ENCODE data around the gene ZNF511. TPM values are rescaled to one million over a fixed set of nuclear protein-coding genes. Genes with fewer than 3 reads are reported as not detected.

The ZNF511 gene
- total RNA-seq, 1 donor from 2014 or later = 51.9 TPM

GRCh38 chr10:133310399-133310755, 1.7 kb downstream of the ZNF511 start:
- H3K4me3 Mint-ChIP-seq = peak overlapping the region; percentile 58
- peaks cover 5% of the 10 kb centered on the region for H3K27me3 Mint-ChIP-seq
- DNase-seq (ENCODE audit: extremely low spot score, unreplicated experiment) = no peak
- H3K4me1 Mint-ChIP-seq (ENCODE audit: unreplicated experiment) = peaks cover 13% of the 10 kb centered on the region
- no peaks in the 10 kb centered on the region for H3K9me3 Mint-ChIP-seq
- TF ChIP-seq CTCF (conservative IDR thresholded peaks at IDR 0.05) = no peak
- H3K27ac Mint-ChIP-seq = no peak overlapping the region
- peaks cover 7% of the 10 kb centered on the region for H3K36me3 Mint-ChIP-seq

- Mint-ChIP-seq H3K4me1 (ENCODE audit: unreplicated experiment) (peaks cover 11% of the 10 kb centered on the region), H3K27ac (no peak overlapping the region), H3K9me3 (no peaks in the 10 kb centered on the region), H3K36me3 (peaks cover 7% of the 10 kb centered on the region), H3K4me3 (peak overlapping the region; percentile 58), H3K27me3 (peaks cover 5% of the 10 kb centered on the region)
- no peak for TF ChIP-seq CTCF (conservative IDR thresholded peaks at IDR 0.05)
- no peak for DNase-seq (ENCODE audit: extremely low spot score, unreplicated experiment)
These were observed 2.1 kb downstream of the ZNF511 start for GRCh38 chr10:133310789-133311188.

DNA sequence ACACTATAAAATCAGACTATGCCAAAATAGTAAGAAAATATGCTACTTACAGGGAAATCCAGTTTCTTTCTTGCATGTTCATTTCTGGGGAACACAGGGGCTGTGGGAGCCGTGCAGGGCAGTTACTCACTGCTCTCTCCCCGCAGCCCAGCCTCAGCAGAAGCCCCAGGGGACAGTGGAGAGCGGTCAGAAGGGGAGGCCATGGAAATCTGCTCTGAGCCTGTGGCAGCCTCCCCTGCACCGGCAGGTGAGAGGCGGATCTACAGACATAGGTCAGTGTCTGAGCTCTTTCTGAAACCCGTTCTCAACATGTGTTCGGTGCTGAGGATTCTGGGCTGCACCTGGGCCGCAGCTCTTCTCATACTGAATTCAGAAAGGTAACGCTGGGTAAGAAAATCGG, 2.9 kb downstream of the ZNF511 start:
- no peak for DNase-seq (ENCODE audit: extremely low spot score, unreplicated experiment)
- H3K9me3 Mint-ChIP-seq = no peaks in the 10 kb centered on the region
- peaks cover 7% of the 10 kb centered on the region for H3K36me3 Mint-ChIP-seq
- H3K27me3 Mint-ChIP-seq = peaks cover 5% of the 10 kb centered on the region
- H3K4me1 Mint-ChIP-seq (ENCODE audit: unreplicated experiment) = peaks cover 11% of the 10 kb centered on the region
- no peak for TF ChIP-seq CTCF (conservative IDR thresholded peaks at IDR 0.05)
- peak overlapping the region; percentile 34 for H3K4me3 Mint-ChIP-seq
- H3K27ac Mint-ChIP-seq = no peak overlapping the region

GRCh38 chr10:133312016-133312768, 3.5 kb downstream of the ZNF511 start:
- Mint-ChIP-seq H3K4me3 (no peak overlapping the region), H3K36me3 (peaks cover 7% of the 10 kb centered on the region), H3K27ac (no peak overlapping the region), H3K9me3 (no peaks in the 10 kb centered on the region), H3K4me1 (ENCODE audit: unreplicated experiment) (peaks cover 8% of the 10 kb centered on the region), H3K27me3 (peaks cover 5% of the 10 kb centered on the region)
- DNase-seq (ENCODE audit: extremely low spot score, unreplicated experiment) = no peak
- no peak for TF ChIP-seq CTCF (conservative IDR thresholded peaks at IDR 0.05)

- Mint-ChIP-seq H3K27me3 (peaks cover 5% of the 10 kb centered on the region), H3K4me3 (no peak overlapping the region), H3K36me3 (peaks cover 5% of the 10 kb centered on the region), H3K4me1 (ENCODE audit: unreplicated experiment) (peaks cover 2% of the 10 kb centered on the region), H3K9me3 (no peaks in the 10 kb centered on the region), H3K27ac (no peak overlapping the region)
- no peak for DNase-seq (ENCODE audit: extremely low spot score, unreplicated experiment)
- TF ChIP-seq CTCF (conservative IDR thresholded peaks at IDR 0.05) = no peak
These were observed 4.0 kb downstream of the ZNF511 start for GRCh38 chr10:133312769-133313145.

Data from type B pancreatic cell (in vitro differentiated cells).